GM19043 (cell line): ENCODE measurements around the gene ARHGEF7.
A peak's percentile ranks its signal among the peaks of the same experiment; 100 is the strongest.

Source experiments
- ATAC-seq: cut with Tn5 transposase; IDR thresholded peaks from one replicate; pipeline ENCODE4 v1.9.1; 2021; ENCODE audit warnings: low read depth; ENCODE audit not compliant: unreplicated experiment

The ARHGEF7 gene

DNA sequence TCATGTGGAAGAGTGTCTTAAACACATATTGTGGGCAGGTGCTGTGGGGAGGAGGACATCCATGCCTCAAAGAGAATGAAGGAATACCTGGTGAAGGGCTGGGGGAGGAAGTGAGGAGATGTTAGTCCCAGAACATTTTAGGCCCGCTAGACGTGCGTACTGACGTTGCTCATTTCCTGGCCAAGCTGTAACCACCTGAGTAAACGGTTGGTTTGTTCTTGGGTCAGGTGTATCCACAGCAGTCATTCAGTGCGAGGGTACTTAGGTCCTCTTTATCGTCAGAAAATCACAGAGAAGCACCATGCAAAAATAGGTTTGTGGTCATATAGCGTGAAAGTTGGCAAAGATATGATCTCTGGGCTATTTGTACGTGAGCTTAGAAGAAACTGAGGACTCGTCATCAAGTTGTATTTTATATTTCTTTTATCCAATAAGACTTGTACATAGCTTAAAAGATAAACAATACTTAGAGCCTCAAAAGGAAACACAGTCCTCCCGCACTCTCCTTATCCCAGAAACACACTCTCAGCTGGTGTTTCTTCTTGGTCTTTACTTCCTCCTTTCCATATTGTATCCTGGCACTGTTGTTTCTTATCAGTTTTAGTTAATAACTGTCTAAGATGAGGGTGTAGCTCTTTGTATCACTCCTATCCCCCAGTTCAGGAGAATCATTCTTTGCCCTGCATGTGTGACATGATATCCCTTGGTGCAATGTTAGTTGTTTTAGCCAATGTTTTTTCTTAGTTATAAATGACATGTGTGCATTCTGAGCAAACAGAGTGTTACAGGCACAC lies 52.0 kb downstream of the ARHGEF7 start:
- ATAC-seq: no peak

DNA sequence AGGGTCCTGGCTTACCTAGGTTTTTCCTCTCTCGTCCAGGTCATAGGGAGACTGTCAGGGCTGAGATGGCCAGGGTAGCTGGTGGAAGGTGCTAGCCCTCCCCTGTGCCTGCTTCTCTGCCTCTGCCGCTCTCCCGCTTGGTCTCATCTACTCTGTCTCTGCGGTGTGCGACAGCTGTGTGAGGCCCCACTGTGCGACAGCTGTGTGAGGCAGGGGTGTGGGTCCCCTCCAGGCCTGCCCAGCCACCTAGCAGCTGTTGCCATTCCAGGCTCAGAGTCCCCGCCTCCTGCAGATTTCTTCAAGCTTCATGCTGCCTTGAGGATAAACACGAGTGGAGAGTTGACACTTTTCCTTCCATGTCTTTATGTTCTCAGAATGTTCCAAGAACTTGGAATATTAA lies 53.0 kb downstream of the ARHGEF7 start:
- ATAC-seq: no peak

DNA sequence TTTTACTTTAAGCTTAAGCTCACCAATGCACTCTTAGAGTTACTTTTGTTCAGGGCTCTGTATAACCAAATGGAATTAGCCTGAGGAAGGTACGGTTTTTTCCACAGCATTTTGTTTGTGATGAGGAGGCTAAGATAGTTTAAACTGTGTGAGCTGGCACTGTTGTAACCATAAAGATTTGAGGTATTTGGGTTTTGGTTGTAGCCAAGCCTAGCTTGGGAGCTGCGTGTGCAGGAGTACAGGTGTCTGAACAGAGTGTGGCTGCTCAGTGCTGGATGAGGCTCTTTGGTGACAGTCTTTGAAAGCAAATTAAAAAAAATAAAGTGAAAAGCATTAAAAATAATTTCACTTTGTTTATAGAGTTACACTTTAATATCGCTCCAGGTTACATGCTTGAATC lies 56.0 kb downstream of the ARHGEF7 start:
- ATAC-seq: no peak

DNA sequence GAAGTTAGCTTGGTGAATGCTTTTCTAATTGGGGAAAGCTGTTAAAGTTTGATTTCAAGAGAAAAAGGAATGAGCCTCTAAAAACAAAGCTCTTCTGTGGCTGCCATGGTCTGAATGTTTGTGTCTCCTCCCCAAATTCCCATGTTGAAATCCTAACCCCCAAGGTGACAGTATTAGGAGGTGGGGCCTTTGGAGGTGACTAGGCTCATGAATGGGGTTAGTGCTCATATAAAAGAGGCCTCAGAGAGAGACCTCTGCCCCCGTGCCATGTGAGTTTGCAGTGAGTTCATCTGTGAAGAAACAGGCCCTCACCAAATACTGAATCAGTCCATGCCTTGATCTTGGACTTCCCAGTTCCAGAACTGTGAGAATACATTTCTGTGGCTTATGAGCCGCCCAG lies 56.5 kb downstream of the ARHGEF7 start:
- no peak for ATAC-seq

DNA sequence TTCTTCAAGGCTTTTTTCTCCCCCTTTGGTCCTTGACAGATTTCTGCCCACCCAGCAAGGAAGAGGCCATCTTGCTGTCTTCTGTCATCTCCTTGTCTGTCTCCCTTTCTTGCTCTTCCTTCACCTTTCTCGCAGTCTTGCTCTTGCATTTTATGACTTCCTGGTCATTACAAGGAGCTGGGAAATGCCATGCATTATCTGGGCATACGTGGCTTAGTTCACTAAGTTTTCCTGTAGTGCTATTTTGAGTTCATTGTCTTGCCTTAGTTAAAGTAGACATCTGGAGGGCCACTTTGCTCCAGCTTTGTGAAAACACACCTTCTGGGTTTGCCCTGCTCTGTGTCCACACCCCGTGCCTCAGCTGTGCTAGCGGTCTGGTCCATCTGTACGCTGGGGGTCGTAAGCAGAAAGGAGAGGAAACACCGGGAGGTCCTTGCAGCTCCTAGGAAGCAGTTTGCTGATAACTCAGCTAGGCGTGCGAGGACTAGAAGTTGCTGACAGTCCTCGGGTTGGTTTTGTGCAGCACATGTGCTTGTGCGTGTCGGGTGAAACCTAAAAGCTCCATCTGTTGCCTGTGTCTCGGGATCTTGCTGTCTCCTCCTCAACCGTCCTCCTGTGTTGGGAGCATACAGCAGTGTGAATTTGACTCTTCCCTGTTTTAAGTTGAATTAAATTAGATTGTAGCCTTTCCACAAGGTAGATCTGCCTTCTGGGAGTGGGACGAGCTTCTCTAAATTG lies 59.4 kb downstream of the ARHGEF7 start:
- no peak for ATAC-seq

DNA sequence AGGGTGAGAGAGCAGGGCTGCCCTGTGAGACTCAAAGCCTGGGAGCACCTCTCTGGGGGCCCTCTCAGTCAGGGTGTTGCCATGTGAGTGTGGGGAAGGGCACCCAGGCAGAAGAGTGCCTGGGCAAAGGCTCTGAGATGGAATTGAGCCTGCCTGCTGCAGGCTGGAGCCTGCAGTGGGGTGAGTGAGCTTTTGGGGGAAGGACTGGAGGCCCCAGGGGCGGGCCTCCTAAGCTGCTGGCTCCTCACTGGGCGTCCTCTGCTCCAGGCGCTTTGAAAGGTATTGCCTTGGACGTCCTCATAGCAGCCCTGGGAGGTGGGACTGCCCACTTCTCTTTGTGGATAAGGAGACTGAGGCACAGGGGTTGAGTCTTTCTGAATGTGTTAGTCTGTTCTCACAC lies 60.3 kb downstream of the ARHGEF7 start:
- ATAC-seq: no peak

DNA sequence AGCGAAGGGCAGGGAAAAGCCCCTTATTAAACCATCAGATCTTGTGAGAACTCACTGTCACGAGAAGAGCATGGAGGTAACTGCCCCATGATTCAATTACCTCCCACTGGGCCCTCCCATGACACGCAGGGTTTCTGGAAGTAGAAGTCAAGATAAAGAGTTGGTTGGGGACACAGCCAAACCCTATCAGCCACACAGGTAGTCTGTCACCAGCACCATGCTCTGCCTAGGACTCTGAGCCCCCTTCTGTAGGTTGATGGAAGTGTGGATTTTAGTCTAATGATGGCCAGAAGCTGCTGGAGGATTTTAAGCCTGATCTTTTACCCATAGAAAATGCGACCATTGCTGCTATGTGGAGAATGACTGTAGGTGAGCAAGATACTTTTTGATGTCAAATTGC lies 60.8 kb downstream of the ARHGEF7 start:
- no peak for ATAC-seq

DNA sequence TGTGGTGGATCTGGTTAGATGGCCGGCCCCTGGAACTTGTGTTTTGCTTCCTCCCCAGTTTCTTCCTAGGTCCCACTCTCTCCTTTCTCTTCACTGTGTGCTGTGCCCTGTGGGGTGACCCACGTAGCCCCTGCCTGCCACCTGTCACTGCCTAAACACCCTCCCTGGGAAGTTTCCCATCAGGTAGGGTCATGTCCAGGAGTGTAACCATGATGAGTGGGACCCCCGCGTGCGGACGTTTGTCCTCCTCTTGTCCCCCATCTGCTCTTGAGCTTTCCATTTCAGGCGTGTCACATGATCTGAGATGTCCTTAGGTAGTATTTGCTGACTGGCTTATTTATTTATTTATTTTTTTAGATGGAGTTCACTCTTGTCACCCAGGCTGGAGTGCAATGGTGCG lies 61.3 kb downstream of the ARHGEF7 start:
- no peak for ATAC-seq

DNA sequence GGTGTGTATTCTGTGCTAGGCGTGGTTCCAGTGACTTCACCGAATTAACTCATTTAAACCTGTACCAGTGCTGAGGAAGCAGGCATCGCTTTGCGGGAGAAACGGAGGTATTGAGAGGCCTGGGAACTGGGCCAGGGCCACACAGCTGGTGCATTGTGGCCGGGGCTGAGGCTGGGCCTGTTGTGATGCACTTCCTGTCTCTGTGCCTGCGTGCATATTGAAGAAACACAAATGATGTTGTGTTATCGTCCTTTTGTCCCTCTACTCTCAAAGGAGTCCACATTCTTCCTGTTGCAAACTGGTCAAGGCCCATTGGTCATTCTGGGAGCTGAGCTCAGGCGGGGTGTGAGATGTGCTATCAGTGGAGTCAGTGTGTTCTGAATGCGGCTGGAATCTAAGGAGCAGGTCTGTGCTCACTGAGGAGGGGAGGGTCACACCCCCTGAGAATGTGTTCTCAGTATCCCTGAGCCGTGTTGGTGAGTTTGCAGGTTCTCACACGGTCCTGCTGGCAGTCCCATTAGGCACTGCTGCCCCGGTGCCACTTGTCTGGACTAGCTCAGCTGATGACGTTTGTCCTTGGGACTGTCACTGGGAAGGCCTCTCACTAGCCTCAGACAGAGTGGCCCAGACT lies 62.1 kb downstream of the ARHGEF7 start:
- peak; percentile 67 for ATAC-seq

DNA sequence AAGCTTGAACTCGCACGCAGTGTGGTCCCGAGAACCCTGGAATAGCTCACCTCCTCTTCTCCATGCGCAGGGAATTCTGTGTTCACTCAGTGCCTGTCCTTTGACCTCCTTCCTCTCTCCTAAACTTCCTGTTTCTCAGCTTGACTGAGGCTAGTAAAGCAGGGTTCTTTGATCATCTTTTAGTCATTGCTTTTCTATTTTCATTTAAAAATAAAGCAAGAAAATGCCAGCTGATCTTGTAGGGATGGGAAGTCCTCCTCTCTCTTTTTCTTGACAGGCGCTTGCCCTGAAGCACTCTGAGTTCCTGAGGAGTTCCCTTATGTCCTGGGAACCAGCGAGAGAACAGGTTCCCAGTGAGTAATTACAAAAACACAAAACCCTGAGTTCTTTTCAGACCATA lies 62.8 kb downstream of the ARHGEF7 start:
- ATAC-seq: no peak

DNA sequence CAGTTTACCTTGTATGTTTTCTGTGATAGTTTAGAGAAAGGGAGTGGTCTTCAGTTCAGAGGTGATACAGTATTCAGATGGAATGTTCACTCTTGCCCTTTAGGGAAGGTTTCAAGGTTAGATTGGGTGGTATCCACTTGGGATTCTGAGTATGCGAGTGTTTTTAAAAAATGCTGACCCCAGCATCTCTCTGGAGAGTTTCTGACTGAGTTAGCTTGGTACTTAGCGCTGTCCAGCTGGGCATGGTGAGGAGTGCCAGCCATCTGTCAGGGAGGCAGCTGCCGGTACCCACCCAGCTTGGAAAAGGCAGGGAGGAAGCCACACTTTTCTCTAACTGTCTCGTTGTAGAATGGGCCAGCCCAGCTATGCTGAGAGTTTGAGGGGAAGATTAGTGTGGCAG lies 63.3 kb downstream of the ARHGEF7 start:
- no peak for ATAC-seq

DNA sequence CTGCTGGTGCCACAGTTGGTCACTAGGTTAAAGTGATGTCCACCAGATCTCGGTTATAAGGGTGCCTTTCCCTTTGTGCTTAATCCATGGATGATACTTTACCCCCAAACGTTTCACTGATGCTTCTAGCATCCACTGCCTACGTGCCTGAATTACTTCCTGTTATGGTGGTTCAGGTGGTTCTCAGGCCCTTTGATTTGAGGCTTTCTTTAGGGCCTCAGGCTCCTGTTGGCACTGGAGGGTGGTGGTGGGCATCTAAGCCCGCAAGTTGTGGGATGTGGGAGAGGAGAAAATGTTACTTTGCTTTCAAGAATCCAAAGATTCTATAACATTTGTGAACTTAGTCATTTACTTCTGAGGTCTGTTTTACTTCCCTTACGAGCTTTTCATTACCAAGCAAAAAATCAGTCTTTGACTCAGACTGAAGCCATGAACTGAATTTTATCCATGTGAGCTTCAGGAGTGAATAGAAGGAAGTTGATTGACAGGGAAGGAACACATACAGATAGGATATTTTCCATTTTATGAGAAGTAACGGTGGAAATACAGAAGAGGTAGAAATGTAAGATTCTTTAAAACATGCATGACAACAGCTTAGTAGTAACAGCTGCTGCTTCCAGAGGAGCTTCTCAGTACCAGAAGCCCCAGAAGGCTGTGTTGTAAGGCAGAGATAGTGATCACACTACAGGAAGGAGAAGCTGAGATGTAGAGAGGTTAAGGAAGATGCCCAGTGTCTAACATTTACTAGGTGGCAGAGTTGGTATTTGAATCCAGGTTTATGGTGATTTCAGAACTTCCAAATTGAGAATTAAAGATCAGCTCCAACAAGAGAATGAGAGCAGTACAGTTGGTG lies 65.0 kb downstream of the ARHGEF7 start:
- ATAC-seq: no peak

DNA sequence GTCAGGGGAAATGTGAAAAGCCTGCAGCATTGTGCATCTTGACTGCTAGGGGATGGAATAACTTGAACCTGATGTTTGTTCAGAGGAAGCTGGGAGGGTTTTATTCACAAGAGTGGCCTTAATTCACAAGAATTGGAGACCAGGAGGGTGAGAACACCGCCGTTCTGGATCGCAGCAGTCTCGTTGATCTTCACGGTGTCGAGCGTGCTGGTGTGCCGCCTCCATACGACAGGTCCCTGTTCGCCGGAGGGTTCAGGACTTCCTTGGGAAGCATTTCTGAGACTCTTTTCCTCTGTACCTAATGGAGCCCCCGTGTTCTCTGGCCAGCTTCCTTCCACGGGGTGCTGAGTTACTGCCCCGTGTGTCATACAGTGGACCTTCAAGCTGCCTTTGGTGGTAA lies 66.9 kb downstream of the ARHGEF7 start:
- no peak for ATAC-seq

DNA sequence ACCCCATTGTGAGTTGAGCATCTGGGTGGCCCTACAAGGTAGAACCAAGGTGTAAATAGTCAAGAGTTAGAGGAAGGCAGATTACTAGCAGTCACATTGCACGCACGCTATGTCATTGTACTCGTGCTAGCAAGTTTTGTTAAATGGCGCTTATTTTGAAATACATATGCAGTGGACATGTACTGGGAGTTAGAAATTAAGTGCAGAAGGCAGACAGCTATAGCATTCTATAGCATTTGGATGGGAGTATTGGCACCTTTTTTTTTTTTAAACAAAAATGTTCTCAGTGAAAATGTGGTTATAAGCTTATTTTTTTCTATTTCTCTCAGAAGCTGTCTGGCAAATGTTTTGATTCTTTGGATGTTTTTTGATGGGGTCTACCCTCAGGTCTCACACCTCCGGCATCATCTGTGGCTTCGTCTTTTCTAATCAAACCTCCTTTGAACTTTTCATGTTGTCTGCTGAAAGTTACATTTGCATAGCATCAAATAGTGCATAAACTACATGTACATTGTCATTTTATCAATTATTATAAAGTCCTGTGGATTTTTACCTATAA lies 68.1 kb downstream of the ARHGEF7 start:
- ATAC-seq: no peak

DNA sequence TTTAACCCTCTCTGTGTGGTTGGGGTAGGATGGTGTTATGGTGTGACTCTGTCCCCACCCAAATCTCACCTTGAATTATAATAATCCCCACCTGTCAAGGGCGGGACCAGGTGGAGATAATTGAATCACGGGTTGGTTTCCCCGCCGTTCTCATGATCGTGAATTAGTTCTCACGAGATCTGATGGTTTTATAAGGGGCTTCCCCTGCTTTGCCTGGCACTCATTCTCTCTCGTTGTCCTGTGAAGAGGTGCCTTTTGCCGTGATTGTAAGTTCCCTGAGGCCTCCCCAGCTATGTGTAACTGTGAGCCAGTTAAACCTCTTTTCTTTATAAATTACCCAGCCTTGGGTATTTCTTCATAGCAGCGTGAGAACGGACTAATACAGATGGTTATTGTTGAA lies 68.8 kb downstream of the ARHGEF7 start:
- ATAC-seq: no peak

DNA sequence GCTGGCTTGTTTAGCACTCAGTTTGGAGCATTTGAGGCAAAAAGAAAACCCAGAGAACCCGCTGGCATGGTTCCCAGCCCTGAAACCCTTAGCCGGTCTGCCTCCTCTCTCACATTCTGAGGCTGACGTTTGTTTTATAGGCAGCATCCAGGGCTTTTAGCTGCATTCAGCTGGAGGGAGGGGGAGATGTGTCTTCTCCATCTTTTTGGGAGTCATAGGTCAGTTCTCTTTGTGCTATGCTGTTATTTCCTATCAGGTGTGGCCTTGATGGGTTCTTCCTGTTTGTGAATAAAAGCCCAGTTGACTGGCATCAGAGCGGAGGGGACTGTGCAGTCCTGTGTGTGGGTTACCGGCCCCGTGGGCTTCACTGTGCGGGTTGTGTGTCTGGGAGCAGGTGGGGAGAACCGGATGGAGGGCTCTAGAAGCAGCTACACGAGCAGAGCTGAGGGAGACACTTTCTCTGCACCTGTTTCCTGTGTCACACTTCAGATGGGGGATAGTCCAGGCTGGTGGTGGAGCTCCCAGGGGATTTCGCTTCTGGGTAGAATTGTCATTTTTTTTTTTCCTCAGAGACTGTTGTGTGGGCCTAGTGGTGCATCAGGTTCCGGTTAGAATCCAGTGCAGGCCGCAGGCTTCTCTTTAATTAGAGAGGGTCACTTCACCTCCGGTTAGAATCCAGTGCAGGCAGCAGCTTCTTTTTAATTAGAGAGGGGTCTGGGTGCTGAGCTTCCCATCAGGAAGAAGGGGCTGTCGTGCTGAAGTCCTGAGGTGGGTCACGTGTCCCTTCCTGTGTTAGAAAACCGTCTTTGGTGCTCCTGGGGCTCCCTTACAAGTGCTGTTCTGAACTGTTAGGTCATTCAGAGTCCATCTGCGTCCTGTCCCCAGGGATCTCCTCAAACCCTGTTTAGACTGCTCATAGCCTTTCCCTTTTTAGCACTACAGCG lies 69.6 kb downstream of the ARHGEF7 start:
- ATAC-seq: peak; percentile 83

DNA sequence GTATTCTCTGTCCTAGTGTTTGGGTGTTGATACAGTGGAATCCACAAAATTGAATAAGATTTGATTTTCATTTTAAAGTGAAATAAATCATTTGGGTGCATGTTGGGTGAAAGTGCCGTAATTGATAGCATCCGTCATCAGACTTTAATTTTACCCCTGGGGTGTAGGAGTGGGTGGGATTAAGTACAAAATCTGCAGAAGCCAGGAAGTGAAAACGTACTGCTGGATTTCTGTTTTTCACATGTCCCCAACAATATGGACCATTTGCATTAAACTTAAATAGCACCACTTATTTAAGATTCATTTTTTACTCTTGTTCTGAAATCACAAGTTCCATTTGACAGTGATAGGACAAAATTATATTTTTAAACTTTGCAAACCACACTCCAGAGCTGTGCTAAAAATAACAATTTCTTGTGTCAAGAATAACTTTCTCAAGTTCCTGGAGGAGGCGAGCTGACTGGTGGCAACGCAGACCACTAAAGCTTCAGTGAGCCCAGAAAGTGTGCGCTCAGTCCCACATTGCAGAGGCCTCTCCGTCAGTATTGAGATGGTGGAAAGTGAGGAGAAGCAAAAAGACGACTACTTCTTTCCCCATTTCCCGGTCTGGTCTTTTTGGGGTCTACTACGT lies 71.3 kb downstream of the ARHGEF7 start:
- ATAC-seq: no peak

DNA sequence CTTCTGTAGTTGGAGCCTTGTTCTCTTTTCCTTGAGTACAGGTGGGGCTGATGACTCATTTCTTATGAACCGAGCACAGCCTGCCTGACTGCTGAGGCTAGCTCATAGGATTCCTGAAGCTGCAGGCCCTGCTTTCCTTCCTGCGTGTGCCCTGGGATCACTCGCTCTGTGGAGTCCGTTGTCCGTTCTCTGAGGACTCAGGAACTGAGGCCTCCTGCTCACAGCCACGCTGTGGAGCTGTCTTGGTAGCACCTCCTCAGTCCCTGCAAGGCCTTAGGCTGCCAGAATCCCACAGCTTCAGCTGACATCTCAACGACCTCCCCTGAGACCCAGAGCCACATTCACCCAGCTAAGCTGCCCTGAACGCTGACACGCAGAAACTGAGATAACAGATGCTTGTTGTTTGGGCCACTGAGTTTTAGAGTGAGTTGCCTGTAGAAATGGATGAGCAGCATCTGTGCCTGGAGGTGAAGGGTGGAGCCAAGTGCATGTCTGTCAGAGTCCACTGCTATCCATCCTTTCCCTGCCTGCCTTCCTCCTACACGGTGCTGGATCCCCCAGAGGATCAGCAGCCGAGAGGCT lies 72.9 kb downstream of the ARHGEF7 start:
- no peak for ATAC-seq
